IMR-90 (cell line): ENCODE measurements around the gene HGFAC. TPM values are rescaled to one million over a fixed set of nuclear protein-coding genes. Genes with fewer than 3 reads are reported as not detected.

Experiments
- ATAC-seq: fragments of 200-7000 bp; cut with Tn5 transposase; 2 replicates; pipeline ENCODE4 v1.9.1; 2020; ENCODE audit warnings: low read depth, mild to moderate bottlenecking, moderate library complexity
- BruUV-seq: library from RNA; stranded (reverse); fragments of 400-500 nt; replicated peaks from 2 replicates; lab custom pipeline; 2021; lab: Mats Ljungman, UMichigan
- CTCF ChIA-PET: fragments of 300-600 bp; formaldehyde crosslinking; extraction: SDS; loops from one replicate; lab custom pipeline; 2021; ENCODE audit warnings: antibody characterized with exemption; lab: Yijun Ruan, JAX
- POLR2A ChIA-PET: fragments of 300-600 bp; sonication (Branson Sonifier 250); formaldehyde crosslinking; loops from one replicate; lab custom pipeline; 2022; ENCODE audit warnings: antibody characterized with exemption; ENCODE audit not compliant: unreplicated experiment; lab: Charles Lee
- DNase-seq: peaks from one replicate; pipeline ENCODE4 v3.0.0; 2013
- H2AFZ ChIP-seq: replicated peaks from 2 replicates; pipeline ENCODE3; 2013; ENCODE audit warnings: low read length, mild to moderate bottlenecking; ENCODE audit not compliant: poor library complexity
- H2AK5ac ChIP-seq: 2 replicates; pipeline ENCODE4 v1.6.1; 2013; ENCODE audit warnings: low read depth, low read length, inconsistent platforms
- H2AK9ac ChIP-seq: replicated peaks from 2 replicates; pipeline ENCODE3; 2013; ENCODE audit warnings: mild to moderate bottlenecking, low read depth, low read length, moderate library complexity; ENCODE audit not compliant: poor library complexity
- H2BK120ac ChIP-seq: 2 replicates; pipeline ENCODE4 v1.6.1; 2013; ENCODE audit warnings: low read depth, low read length, inconsistent platforms
- H2BK15ac ChIP-seq: 3 replicates; pipeline ENCODE4 v1.6.1; 2013; ENCODE audit warnings: low read depth, low read length, inconsistent platforms
- H2BK20ac ChIP-seq: 2 replicates; pipeline ENCODE4 v1.6.1; 2013; ENCODE audit warnings: low read depth, mild to moderate bottlenecking, inconsistent platforms, low read length, moderate library complexity
- H2BK5ac ChIP-seq: 2 replicates; pipeline ENCODE4 v1.6.1; 2013; ENCODE audit warnings: mild to moderate bottlenecking, low read depth, low read length, inconsistent platforms; ENCODE audit not compliant: poor library complexity, severe bottlenecking
- H3K14ac ChIP-seq: replicated peaks from 2 replicates; pipeline ENCODE4 v1.6.1; 2013; ENCODE audit warnings: low read depth, low read length, inconsistent platforms
- H3K18ac ChIP-seq: 2 replicates; pipeline ENCODE4 v1.6.1; 2013; ENCODE audit warnings: low read depth, low read length, control low read depth
- H3K23ac ChIP-seq: 2 replicates; pipeline ENCODE4 v1.6.1; 2013; ENCODE audit warnings: low read depth, low read length, inconsistent platforms
- H3K27ac ChIP-seq: 2 replicates; pipeline ENCODE4 v1.5.1; 2013; ENCODE audit warnings: mild to moderate bottlenecking, control low read depth, low read length; ENCODE audit not compliant: insufficient read depth
- H3K27me3 ChIP-seq: 2 replicates; pipeline ENCODE4 v1.6.1; 2013; ENCODE audit warnings: low read length; ENCODE audit not compliant: control insufficient read depth, insufficient read depth
- H3K36me3 ChIP-seq: 2 replicates; pipeline ENCODE4 v1.6.1; 2013; ENCODE audit warnings: low read length, mixed read lengths; ENCODE audit not compliant: control insufficient read depth, insufficient read depth
- H3K4ac ChIP-seq: 2 replicates; pipeline ENCODE4 v1.6.1; 2013; ENCODE audit warnings: low read depth, low read length, inconsistent platforms
- H3K4me1 ChIP-seq: 2 replicates; pipeline ENCODE4 v1.6.1; 2013; ENCODE audit warnings: low read length, mixed read lengths; ENCODE audit not compliant: control insufficient read depth, insufficient read depth
- H3K4me2 ChIP-seq: 2 replicates; pipeline ENCODE4 v1.6.1; 2013; ENCODE audit warnings: low read depth, mild to moderate bottlenecking, control low read depth, low read length, moderate library complexity
- H3K4me3 ChIP-seq: 2 replicates; pipeline ENCODE4 v1.5.1; 2013; ENCODE audit warnings: low read depth, mild to moderate bottlenecking, control low read depth, low read length, moderate library complexity; ENCODE audit not compliant: insufficient read depth
- H3K56ac ChIP-seq: 2 replicates; pipeline ENCODE4 v1.6.1; 2013; ENCODE audit warnings: low read length, inconsistent platforms; ENCODE audit not compliant: insufficient read depth; ENCODE audit errors: extremely low read depth
- H3K79me1 ChIP-seq, 2 experiments: 2 replicates each; pipeline ENCODE4 v1.6.1; 2013; ENCODE audit warnings: low read length in 2 of 2, inconsistent platforms in 1 of 2, low read depth in 1 of 2
- H3K9ac ChIP-seq: 2 replicates; pipeline ENCODE4 v1.6.1; 2013; ENCODE audit warnings: low read depth, low read length, control low read depth
- H3K9me1 ChIP-seq: 2 replicates; pipeline ENCODE4 v1.6.1; 2013; ENCODE audit warnings: low read length, inconsistent platforms; ENCODE audit not compliant: insufficient read depth
- H3K9me3 ChIP-seq: 2 replicates; pipeline ENCODE4 v1.6.1; 2013; ENCODE audit warnings: low read length; ENCODE audit not compliant: control insufficient read depth, insufficient read depth
- H4K20me1 ChIP-seq: 2 replicates; pipeline ENCODE4 v1.6.1; 2013; ENCODE audit warnings: low read length, inconsistent platforms; ENCODE audit not compliant: insufficient read depth
- H4K5ac ChIP-seq: 2 replicates; pipeline ENCODE4 v1.6.1; 2013; ENCODE audit warnings: mild to moderate bottlenecking, low read depth, low read length, control low read depth
- H4K8ac ChIP-seq, 2 experiments: 2 replicates each; pipeline ENCODE4 v1.6.1; 2013; ENCODE audit warnings: low read depth in 2 of 2, low read length in 2 of 2, control low read depth in 1 of 2, inconsistent platforms in 1 of 2
- H4K91ac ChIP-seq: 2 replicates; pipeline ENCODE4 v1.6.1; 2013; ENCODE audit warnings: low read depth, low read length, inconsistent platforms; ENCODE audit not compliant: insufficient read depth
- CHD1 ChIP-seq: IDR thresholded peaks from 2 replicates; pipeline ENCODE4 v1.6.1; 2012; ENCODE audit warnings: low read depth, low read length, improper control_type of control experiment
- FOS ChIP-seq: fragments of 150-350 bp; IDR thresholded peaks from 2 replicates; pipeline ENCODE4 v1.6.1; 2016; ENCODE audit warnings: low read depth, low read length
- MXI1 ChIP-seq: IDR thresholded peaks from 2 replicates; pipeline ENCODE4 v1.6.1; 2012; ENCODE audit warnings: low read depth, mild to moderate bottlenecking, low read length, moderate library complexity, borderline replicate concordance
- NFE2L2 ChIP-seq: fragments of 150-350 bp; IDR thresholded peaks from 2 replicates; pipeline ENCODE4 v1.6.1; 2016; ENCODE audit warnings: low read depth, mild to moderate bottlenecking, low read length
- WGBS, 2 experiments: methylation state at CpG; one replicate each; pipeline versions ENCODE4 v1.1.5 to v1.1.7; 2013; ENCODE audit warnings: missing lambda C conversion rate in 2 of 2; ENCODE audit not compliant: insufficient read length in 1 of 2; ENCODE audit errors: extremely low coverage in 2 of 2; 5-methylcytosine and 5-hydroxymethylcytosine counted together
- dilution Hi-C: fragments of 300-500 bp; cut with HindIII; formaldehyde crosslinking; loops from one replicate; pipeline ENCODE4 v1.14.3; 2018; ENCODE audit warnings: low sequenced_read_pairs; ENCODE audit not compliant: unreplicated experiment
- in situ Hi-C: fragments of 300-500 bp; cut with MboI; formaldehyde crosslinking; loops from 3 replicates; pipeline ENCODE4 v1.14.3; 2019; ENCODE audit warnings: low sequenced_read_pairs, inconsistent platforms, mixed read lengths
- intact Hi-C: fragments of 100-400 bp; cut with micrococcal nuclease; formaldehyde crosslinking; loops from 2 replicates; pipeline ENCODE4 v1.10.0; 2022
- polyA plus RNA-seq, 3 experiments: library from polyadenylated mRNA; depleted of rRNA; stranded (reverse); fragments of >200 nt; gene quantifications; 2 replicates each; pipeline ENCODE4 v1.2.3, GENCODE V29; 2012; ENCODE audit warnings: low replicate concordance in 1 of 3
- total RNA-seq: library from RNA; depleted of rRNA; stranded (reverse); fragments of >200 nt; gene quantifications from 2 replicates; pipeline ENCODE4 v1.2.3, GENCODE V29; 2012

The HGFAC gene
- total and polyA plus RNA-seq, 2 of the 4 experiments (the other 2 are of a cell fraction): 0.05 TPM; not detected in 1

DNA sequence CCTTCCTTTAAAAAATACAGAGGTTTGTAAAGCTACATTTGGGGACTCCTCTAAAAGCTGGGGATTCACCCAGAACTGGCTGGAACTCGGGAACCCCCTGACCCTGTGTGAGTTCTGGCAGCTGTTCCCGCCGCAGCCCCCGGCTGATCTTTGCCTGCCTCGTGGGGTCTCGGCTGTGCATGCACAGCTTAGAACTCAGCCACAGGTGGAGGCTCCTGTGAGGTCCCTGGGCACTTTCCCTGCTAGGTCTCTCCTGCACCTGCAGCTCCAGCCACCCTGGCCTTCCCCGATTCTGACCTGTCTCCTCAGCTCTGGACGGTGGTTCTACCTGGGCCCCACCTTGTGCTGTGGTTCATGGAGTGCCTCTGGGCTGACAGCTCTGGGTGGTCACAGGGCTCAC, 48.6 kb upstream of the HGFAC start:
- Histone ChIP-seq H3K27me3 (no peaks in the 10 kb centered on the region), H3K27ac (no peak overlapping the region), H3K56ac (no peak overlapping the region), H4K91ac (no peak overlapping the region), H4K20me1 (peaks cover 2% of the 10 kb centered on the region), H3K9ac (no peak overlapping the region), H2BK15ac (no peak overlapping the region), H3K4me2 (no peak overlapping the region), H3K23ac (no peak overlapping the region), H3K14ac (no peak overlapping the region), H3K18ac (no peak overlapping the region), H3K4ac (no peak overlapping the region), H3K4me1 (peaks cover 10% of the 10 kb centered on the region), H3K36me3 (no peaks in the 10 kb centered on the region; the same call in 1 of the 2 replicates), H2AK5ac (no peak overlapping the region), H2BK20ac (no peak overlapping the region), H3K9me1 (no peaks in the 10 kb centered on the region; the same call in 1 of the 2 replicates), H4K8ac (no peak overlapping the region), H3K9me3 (no peaks in the 10 kb centered on the region; the same call in 1 of the 2 replicates), H2BK5ac (no peak overlapping the region), H4K5ac (no peak overlapping the region), H3K79me1 (peaks cover 0 to 12% of the 10 kb centered on the region in 2 experiments; a peak in 3 of 4 replicates), H2AK9ac (no peak overlapping the region), H2AFZ (no peak overlapping the region), H2BK120ac (no peak overlapping the region), H3K4me3 (no peak overlapping the region)
- ChIA-PET CTCF (interaction anchor here (0.6 kb wide), 1 partner anchor 45 kb away, joined by 3 read pairs; no protein-coding TSS in a partner anchor), POLR2A (no interaction called here)
- dilution Hi-C loops: no loop called here
- no TSS peak for BruUV-seq
- TF ChIP-seq CHD1 (no peak), MXI1 (no peak), NFE2L2 (no peak), FOS (no peak)
- DNase-seq (no peak), ATAC-seq (no peak)
- in situ Hi-C loops: no loop called here
- 94% methylated on average over 3 of the region's 8 CpGs; no CpG with 5 or more reads in 1 of the 2 experiments for WGBS, 2 experiments
- intact Hi-C loops: no loop called here
